Astrocyte (in vitro differentiated cells and primary cell): ENCODE measurements around the gene HGFAC.

ENCODE experiments used
- EZH2 ChIP-seq: IDR thresholded peaks from 2 replicates; pipeline ENCODE4 v1.6.1; 2012; ENCODE audit warnings: mild to moderate bottlenecking, low read length, inconsistent platforms; ENCODE audit not compliant: insufficient read depth
- TF ChIP-seq, protein P1 (sequence below): IDR thresholded peaks from 2 replicates; pipeline ENCODE4 v1.5.1; 2011; ENCODE audit warnings: low read depth, mild to moderate bottlenecking, inconsistent platforms, low read length, moderate library complexity; ENCODE audit not compliant: insufficient read depth

DNA sequence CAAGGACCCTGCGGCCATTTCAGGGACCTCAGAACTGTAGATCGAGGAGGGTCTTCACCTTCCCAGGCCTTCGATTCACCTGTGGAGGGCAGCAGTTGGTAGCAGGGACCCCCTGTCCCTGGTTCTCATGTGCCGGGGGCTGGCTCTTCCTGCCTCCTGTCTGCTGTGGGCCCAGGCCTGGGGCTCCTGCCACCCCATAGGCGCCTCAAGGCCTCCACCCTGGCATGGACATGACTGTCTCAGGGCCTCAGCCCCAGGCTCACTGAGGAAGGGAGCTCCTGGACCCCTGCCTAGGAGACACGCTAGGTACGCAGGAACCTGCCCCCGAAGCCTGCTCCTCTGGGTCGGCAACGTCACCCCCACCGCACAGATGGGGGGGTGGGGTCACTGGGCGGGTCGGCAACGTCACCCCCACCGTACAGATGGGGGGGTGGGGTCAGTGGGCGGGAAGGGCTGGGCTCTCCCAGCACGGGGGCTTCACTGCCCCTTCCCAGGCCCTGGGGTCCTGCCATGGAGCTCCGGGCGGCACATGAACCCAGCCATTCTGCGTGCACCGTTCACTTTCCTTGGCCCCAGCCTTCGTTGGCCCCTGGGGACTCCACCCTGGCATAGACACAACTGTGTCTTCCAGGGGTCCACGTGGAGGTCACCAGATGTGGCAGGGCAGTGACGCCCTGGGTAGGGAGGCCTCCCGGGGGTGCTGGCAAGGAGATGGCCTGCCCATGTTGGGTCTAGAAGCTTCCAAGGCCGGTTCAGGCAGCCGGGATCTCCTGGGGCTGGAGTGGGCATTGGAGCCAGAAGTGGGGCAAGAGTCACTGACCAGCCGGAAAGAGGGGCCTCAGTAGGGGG is 3.5 kb upstream of the HGFAC start:
- TF ChIP-seq EZH2: no peak
- TF ChIP-seq, protein P1, sequence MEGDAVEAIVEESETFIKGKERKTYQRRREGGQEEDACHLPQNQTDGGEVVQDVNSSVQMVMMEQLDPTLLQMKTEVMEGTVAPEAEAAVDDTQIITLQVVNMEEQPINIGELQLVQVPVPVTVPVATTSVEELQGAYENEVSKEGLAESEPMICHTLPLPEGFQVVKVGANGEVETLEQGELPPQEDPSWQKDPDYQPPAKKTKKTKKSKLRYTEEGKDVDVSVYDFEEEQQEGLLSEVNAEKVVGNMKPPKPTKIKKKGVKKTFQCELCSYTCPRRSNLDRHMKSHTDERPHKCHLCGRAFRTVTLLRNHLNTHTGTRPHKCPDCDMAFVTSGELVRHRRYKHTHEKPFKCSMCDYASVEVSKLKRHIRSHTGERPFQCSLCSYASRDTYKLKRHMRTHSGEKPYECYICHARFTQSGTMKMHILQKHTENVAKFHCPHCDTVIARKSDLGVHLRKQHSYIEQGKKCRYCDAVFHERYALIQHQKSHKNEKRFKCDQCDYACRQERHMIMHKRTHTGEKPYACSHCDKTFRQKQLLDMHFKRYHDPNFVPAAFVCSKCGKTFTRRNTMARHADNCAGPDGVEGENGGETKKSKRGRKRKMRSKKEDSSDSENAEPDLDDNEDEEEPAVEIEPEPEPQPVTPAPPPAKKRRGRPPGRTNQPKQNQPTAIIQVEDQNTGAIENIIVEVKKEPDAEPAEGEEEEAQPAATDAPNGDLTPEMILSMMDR: no peak
